TTC549 (cell line): ENCODE results near the gene BBS10.
"Not testable (repeated sequence)": the region's sequence is repeated elsewhere in the genome, so short reads cannot be mapped to it uniquely, and the experiment has no call there.

ENCODE experiments used
- FAIRE-seq: peaks from 2 replicates; lab custom pipeline; 2012; peaks lifted over from hg19 to GRCh38; lab: Jason Lieb, UNC

BBS10 gene

DNA sequence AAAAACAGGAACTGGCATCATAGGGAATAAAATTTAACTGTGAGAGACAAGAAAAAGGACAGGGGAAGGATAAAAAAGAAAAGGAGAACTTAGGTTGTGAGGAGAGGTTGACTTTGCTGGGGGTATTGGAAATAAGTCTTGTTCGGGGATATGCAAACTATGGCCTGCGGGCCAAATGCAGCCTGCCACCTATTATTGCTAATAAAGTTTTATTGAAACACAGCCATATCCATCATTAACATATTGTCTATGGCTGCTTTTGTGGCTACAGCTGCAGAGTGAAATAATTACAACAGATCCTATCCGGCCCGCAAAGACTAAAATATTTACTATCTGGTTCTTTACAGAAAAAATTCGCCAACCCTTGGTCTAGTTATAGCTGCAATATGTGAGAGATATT lies 18.6 kb downstream of the BBS10 start:
- no peak for FAIRE-seq

GRCh38 chr12:76329159-76329558 lies 19.1 kb downstream of the BBS10 start:
- no peak for FAIRE-seq

GRCh38 chr12:76319595-76320319 lies 28.5 kb downstream of the BBS10 start:
- FAIRE-seq: not testable (repeated sequence)

- no peak for FAIRE-seq
Observed at GRCh38 chr12:76318773-76319594, 29.2 kb downstream of the BBS10 start.

GRCh38 chr12:76317976-76318375 lies 30.2 kb downstream of the BBS10 start:
- no peak for FAIRE-seq

- FAIRE-seq: no peak
Observed at GRCh38 chr12:76316468-76316867, 31.7 kb downstream of the BBS10 start.

DNA sequence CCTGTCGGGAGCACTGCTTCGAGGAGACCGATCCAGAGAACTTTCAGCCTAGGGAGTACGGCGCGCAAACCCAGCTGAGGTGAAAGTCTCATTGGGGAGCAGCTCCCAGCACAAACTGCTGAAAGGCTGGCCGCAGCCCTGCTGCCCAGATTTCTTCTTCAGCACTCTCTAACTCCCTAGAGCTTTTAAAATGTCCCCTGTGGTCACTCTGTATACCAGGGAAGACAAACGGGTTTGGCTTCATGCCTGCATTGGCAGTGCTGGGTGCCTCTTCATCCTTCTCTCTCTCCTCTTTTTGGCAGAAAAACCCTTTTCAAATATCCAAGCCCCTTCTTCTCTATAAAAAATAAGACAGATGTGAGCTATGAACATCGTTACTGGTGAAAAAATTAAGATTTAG lies 34.9 kb downstream of the BBS10 start:
- FAIRE-seq: no peak

DNA sequence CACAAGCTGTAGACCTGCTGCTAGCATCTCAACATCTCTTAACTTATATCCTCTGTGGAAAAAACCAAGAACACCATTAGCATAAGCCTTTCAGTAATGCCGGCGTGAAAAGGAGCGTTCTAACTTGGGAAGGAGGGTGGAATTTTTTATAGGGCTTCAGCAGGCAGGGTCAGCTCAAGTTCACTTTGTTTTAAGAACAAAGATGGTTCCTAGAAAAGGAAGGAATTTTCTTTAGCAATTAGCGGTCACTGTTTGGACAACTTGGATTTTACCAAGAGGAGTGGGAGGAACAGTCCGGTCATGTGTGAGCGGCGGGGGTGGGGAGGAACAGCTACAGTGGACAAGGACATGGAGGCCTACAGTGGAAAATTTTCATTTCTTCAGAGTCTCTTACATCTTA lies 35.9 kb downstream of the BBS10 start:
- no peak for FAIRE-seq

- no peak for FAIRE-seq
Observed at GRCh38 chr12:76311796-76312195, 36.4 kb downstream of the BBS10 start.

GRCh38 chr12:76310110-76310509 lies 38.1 kb downstream of the BBS10 start:
- FAIRE-seq: no peak

DNA sequence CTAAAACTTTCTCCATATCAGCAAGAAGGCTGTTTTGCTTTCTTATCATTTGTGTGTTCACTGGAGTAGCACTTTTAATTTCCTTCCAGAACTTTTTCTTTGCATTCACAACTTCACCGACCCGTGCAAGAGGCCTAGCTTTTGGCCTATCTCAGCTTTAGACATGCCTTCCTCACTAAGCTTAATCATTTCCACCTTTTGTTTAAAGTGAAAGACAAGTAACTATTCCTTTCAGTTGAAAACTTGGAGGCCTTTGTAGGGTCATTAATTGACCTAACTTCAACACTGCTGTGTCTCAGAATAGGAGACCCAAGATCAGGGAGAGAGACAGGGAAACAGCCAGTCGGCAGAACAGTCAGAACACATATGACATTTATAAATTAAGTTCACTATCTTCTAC lies 39.3 kb downstream of the BBS10 start:
- FAIRE-seq: no peak

DNA sequence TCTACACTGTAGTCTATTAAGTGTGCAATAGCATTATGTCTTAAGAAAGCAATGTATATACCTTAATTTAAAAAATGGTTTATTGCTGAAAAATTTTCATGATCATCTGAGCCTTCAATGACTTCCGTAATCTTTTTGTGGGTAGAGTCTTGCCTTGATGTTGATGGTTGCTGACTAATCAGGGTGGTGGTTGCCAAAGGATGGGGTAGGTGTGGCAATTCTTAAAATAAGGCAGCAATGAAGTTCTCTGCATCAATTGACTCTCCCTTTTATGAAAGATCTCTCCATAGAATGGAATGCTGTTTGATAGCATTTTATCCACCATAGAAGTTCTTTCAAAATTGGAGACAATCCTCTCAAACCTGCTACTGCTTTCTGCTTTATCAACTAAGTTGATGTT lies 41.1 kb downstream of the BBS10 start:
- no peak for FAIRE-seq

DNA sequence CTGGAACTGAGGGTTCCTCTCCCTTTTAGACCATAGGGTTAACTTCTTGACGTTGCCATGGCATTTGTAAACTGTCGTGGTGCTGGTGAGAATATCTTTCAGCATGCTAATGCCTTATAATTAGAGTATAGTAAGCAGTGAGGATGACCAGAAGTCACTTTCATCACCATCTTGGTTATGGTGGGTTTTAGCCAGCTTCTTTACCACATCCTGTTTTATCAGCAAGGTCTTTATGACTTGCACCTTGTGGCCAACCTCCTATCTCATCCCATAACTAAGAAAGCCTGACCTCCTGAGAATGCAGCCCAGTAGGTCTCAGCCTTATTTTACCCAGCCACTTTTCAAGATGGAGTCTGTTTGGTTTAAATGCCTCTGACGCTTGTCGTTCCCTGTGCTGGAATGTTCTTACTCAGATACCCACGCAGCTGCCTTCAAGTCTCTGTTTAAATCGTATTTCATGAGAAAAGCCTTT lies 44.2 kb downstream of the BBS10 start:
- no peak for FAIRE-seq

DNA sequence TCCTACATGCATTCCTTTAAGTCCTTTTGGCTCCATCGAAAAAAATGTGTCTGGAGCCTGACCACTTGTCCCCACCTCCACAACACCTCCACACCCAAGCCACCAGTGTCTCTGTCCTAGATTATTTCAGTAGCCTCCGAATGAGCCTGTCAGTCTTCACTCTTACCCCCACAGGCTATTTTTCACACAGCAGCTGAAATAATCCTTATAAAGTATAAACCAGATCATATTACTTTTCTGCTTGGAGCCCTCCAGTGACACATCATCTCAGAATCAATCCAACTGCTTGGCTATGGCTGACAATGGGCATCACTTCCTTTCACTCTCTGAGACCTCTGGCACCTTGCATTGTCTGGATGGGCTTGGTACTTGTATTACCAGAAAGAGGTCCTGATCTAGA lies 44.9 kb downstream of the BBS10 start:
- FAIRE-seq: no peak

GRCh38 chr12:76300297-76300665 lies 47.9 kb downstream of the BBS10 start:
- no peak for FAIRE-seq

DNA sequence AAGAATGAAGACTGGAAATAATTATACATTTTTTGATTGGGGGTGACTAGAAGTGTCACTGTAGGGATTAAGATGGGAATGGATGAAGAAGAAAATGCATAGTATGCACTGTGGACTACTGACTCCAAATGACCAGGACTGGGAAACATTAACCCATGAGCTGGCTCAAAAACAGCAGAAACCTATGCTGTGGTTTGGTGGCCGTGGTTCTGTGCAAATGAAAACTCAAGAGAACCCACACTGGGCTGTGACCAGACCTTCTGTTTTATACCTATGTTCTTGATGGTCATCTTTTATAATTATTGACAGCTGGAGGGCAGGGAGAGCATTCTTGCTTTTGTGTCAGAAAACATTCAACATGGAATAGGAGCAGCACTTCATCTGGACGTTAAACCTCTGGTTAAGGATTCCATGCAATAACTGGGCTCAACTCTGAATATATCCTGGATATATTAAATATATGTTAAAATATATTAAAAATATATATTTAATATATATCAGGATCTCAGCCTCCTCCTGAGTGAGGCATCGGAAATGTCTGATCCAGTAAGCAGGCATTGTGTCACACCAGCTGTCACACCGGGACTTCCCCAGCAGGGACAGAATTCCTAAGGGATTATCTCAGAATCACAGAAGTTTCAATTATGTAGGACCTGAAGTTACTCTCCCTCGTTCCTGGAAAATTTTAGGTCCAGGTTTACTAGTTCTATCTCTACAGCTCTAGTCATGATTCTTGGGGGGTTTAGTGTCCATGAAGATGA lies 48.5 kb downstream of the BBS10 start:
- no peak for FAIRE-seq
